Endothelial cell of umbilical vein (primary cell): ENCODE measurements around the gene FIBCD1. TPM values are rescaled to one million over a fixed set of nuclear protein-coding genes. Genes with fewer than 3 reads are reported as not detected.

Source experiments
- BruUV-seq: library from RNA; stranded (reverse); fragments of 400-500 nt; replicated peaks from 2 replicates; lab custom pipeline; 2021; lab: Mats Ljungman, UMichigan
- CTCF ChIA-PET: fragments of 300-600, 350-600 bp; sonication (Branson Sonifier 250); formaldehyde crosslinking; loops from one replicate; lab custom pipeline; 2021; ENCODE audit warnings: antibody characterized with exemption, inconsistent platforms; lab: Charles Lee
- POLR2A ChIA-PET: fragments of 300-600, 350-600 bp; sonication (Branson Sonifier 250); formaldehyde crosslinking; loops from one replicate; lab custom pipeline; 2021; ENCODE audit warnings: antibody characterized with exemption, inconsistent platforms; lab: Charles Lee
- DNase-seq: peaks from one replicate; pipeline ENCODE4 v3.0.0-alpha.2; 2011; ENCODE audit warnings: low read depth, low spot score
- FAIRE-seq: peaks from 2 replicates; lab custom pipeline; 2011; peaks lifted over from hg19 to GRCh38; lab: Jason Lieb, UNC
- H2AFZ ChIP-seq: 2 replicates; pipeline ENCODE4 v1.6.0; 2012; ENCODE audit warnings: low read depth, low read length, control low read depth, inconsistent platforms
- H3K27ac ChIP-seq: 2 replicates; pipeline ENCODE4 v1.5.1; 2011; ENCODE audit warnings: low read depth, mild to moderate bottlenecking, control low read depth, low read length, moderate library complexity; ENCODE audit not compliant: insufficient read depth
- H3K27me3 ChIP-seq, 2 experiments: 2 replicates each; pipeline versions ENCODE4 v1.6.0 to v1.6.1; 2011; ENCODE audit warnings: low read length in 2 of 2, mixed read lengths in 1 of 2; ENCODE audit not compliant: control insufficient read depth in 2 of 2, insufficient read depth in 2 of 2
- H3K36me3 ChIP-seq, 2 experiments: 2 replicates in 1 of 2; 3 replicates in 1 of 2; pipeline ENCODE4 v1.5.1; 2011; ENCODE audit warnings: low read length in 2 of 2, mild to moderate bottlenecking in 1 of 2, moderate library complexity in 1 of 2; ENCODE audit not compliant: control insufficient read depth in 2 of 2, insufficient read depth in 2 of 2; ENCODE audit errors: extremely low read depth in 1 of 2
- H3K4me1 ChIP-seq: 3 replicates; pipeline ENCODE4 v1.5.1; 2011; ENCODE audit warnings: mild to moderate bottlenecking, low read length; ENCODE audit not compliant: control insufficient read depth, insufficient read depth; ENCODE audit errors: extremely low read depth
- H3K4me2 ChIP-seq: 2 replicates; pipeline ENCODE4 v1.6.1; 2011; ENCODE audit warnings: low read length, control low read depth, mixed read lengths; ENCODE audit not compliant: insufficient read depth
- H3K4me3 ChIP-seq, 3 experiments: fragments of 200-600 bp in 1 of 3; sonication (generic), shearing (Covaris generic) in 1 of 3; replicated peaks in 1 of 3; 2 replicates each; pipeline ENCODE4 v1.5.1; 2011 to 2016; ENCODE audit warnings: control low read depth in 3 of 3, low read length in 3 of 3, mild to moderate bottlenecking in 2 of 3, inconsistent platforms in 1 of 3, low read depth in 1 of 3, moderate library complexity in 1 of 3; ENCODE audit not compliant: insufficient read depth in 1 of 3
- H3K79me2 ChIP-seq: 2 replicates; pipeline ENCODE4 v1.6.0; 2012; ENCODE audit warnings: low read length, inconsistent platforms; ENCODE audit not compliant: control insufficient read depth, insufficient read depth
- H3K9ac ChIP-seq: replicated peaks from 2 replicates; pipeline ENCODE3; 2011; ENCODE audit warnings: low read length, control low read depth; ENCODE audit not compliant: insufficient read depth; ENCODE audit errors: extremely low read depth
- H3K9me1 ChIP-seq: replicated peaks from 3 replicates; pipeline ENCODE4 v1.6.0; 2011; ENCODE audit warnings: mild to moderate bottlenecking, low read length; ENCODE audit not compliant: control insufficient read depth, insufficient read depth; ENCODE audit errors: extremely low read depth
- H3K9me3 ChIP-seq: replicated peaks from 2 replicates; pipeline ENCODE4 v1.5.1; 2012; ENCODE audit warnings: low read length, inconsistent platforms; ENCODE audit not compliant: control insufficient read depth, insufficient read depth
- H4K20me1 ChIP-seq: replicated peaks from 2 replicates; pipeline ENCODE3; 2011; ENCODE audit warnings: mild to moderate bottlenecking, low read length; ENCODE audit not compliant: control insufficient read depth, insufficient read depth; ENCODE audit errors: extremely low read depth
- CTCF ChIP-seq, 2 donors: IDR thresholded peaks; 1 replicate in 1 of 2; 2 replicates in 1 of 2; pipeline ENCODE4 v1.5.1; 2011; ENCODE audit warnings: low read length in 2 of 2, mild to moderate bottlenecking in 2 of 2, moderate library complexity in 2 of 2, control low read depth in 1 of 2, inconsistent platforms in 1 of 2, low read depth in 1 of 2; ENCODE audit not compliant: insufficient read depth in 1 of 2; ENCODE audit errors: extremely low read depth in 1 of 2
- EZH2 ChIP-seq: IDR thresholded peaks from 2 replicates; pipeline ENCODE4 v1.6.1; 2012; ENCODE audit warnings: borderline replicate concordance, low read depth, mild to moderate bottlenecking, moderate library complexity, low read length, inconsistent platforms; ENCODE audit not compliant: severe bottlenecking
- FOS ChIP-seq: IDR thresholded peaks from 2 replicates; pipeline ENCODE4 v1.6.1; 2011; ENCODE audit warnings: mild to moderate bottlenecking, low read length, moderate library complexity, borderline replicate concordance; ENCODE audit not compliant: insufficient read depth
- GATA2 ChIP-seq: IDR thresholded peaks from 2 replicates; pipeline ENCODE4 v1.7.0; 2011; ENCODE audit warnings: low read depth, mild to moderate bottlenecking, moderate library complexity, mixed read lengths, low read length; ENCODE audit not compliant: insufficient read length, insufficient read depth
- JUN ChIP-seq: IDR thresholded peaks from 2 replicates; pipeline ENCODE4 v1.6.1; 2011; ENCODE audit warnings: borderline replicate concordance, low read depth; ENCODE audit not compliant: insufficient read length, insufficient read depth
- MYC ChIP-seq: IDR thresholded peaks from one replicate; pipeline ENCODE4 v1.6.1; 2011; ENCODE audit warnings: mild to moderate bottlenecking, low read depth, low read length
- POLR2A ChIP-seq: IDR thresholded peaks from 2 replicates; pipeline ENCODE4 v1.6.1; 2012; ENCODE audit warnings: low read depth, mild to moderate bottlenecking, control low read depth, low read length
- POLR2AphosphoS5 ChIP-seq: IDR thresholded peaks from 2 replicates; pipeline ENCODE4 v1.6.1; 2012; ENCODE audit warnings: low read depth, mild to moderate bottlenecking, control low read depth, low read length, moderate library complexity; ENCODE audit not compliant: insufficient read depth
- dilution Hi-C: fragments of 300-500 bp; cut with MboI; formaldehyde crosslinking; loops from one replicate; pipeline ENCODE4 v1.15.0; 2019; ENCODE audit warnings: low sequenced_read_pairs; ENCODE audit not compliant: extremely low pct_ligation_motif_present
- intact Hi-C: fragments of 100-400 bp; cut with micrococcal nuclease; formaldehyde crosslinking; loops from one replicate; pipeline ENCODE4 v1.10.0; 2022
- polyA plus RNA-seq, 4 experiments: library from polyadenylated mRNA; depleted of rRNA in 3 of 4; stranded (reverse) in 3 of 4; unstranded in 1 of 4; fragments of >200 nt; gene quantifications; 2 replicates each; pipeline versions ENCODE4 v1.2.1 to v1.2.3, GENCODE V29; 2011 to 2012; ENCODE audit warnings: missing spikeins in 1 of 4
- total RNA-seq: library from RNA; stranded (reverse); gene quantifications from 2 replicates; pipeline ENCODE4 v1.2.3, GENCODE V29; 2021
- TF ChIP-seq, protein P1 (sequence below): IDR thresholded peaks from 2 replicates; pipeline ENCODE4 v1.6.1; 2011; ENCODE audit not compliant: insufficient read depth, insufficient read length

FIBCD1 gene
- total and polyA plus RNA-seq, 2 donors (not counting 3 experiments of a cell fraction or from before 2014, with no cell fraction given): 0.14 TPM; not detected in 1

GRCh38 chr9:130983359-130983670, 44.3 kb upstream of the FIBCD1 start:
- BruUV-seq: no TSS peak

More at GRCh38 chr9:130983359-130983670, 44.3 kb upstream of the FIBCD1 start:
- H3K36me3 ChIP-seq: no peaks in the 10 kb centered on the region
- no peaks in the 10 kb centered on the region for H3K4me1 ChIP-seq
- no peaks in the 10 kb centered on the region for H4K20me1 ChIP-seq
- POLR2A ChIA-PET: interaction anchor here (0.7 kb wide), 1 partner anchor 10 kb away, joined by 3 read pairs; no protein-coding TSS in a partner anchor
- DNase-seq (no peak), FAIRE-seq (no peak)
- no peaks in the 10 kb centered on the region for H3K79me2 ChIP-seq
- no peaks in the 10 kb centered on the region for H3K9me3 ChIP-seq
- H3K27me3 ChIP-seq: peaks cover 4 to 7% of the 10 kb centered on the region in 2 experiments
- H3K4me2 ChIP-seq: no peak overlapping the region
- dilution Hi-C loops (no loop called here), intact Hi-C loops (no loop called here)
- H3K27ac ChIP-seq: no peak overlapping the region
- H3K4me3 ChIP-seq: no peak overlapping the region
- no peaks in the 10 kb centered on the region for H3K9me1 ChIP-seq
- no peak overlapping the region for H2AFZ ChIP-seq
- CTCF ChIA-PET: interaction anchor here (1.1 to 1.2 kb wide), 2 partner anchors 9 to 15 kb away, joined by 3 read pairs; no protein-coding TSS in a partner anchor
- TF ChIP-seq EZH2 (no peak), POLR2AphosphoS5 (no peak), FOS (no peak), MYC (no peak), GATA2 (no peak), POLR2A (no peak), JUN (no peak), CTCF (IDR thresholded peaks at IDR 0.05; ENCODE audit: extremely low read depth in 1 of 2, insufficient read depth in 1 of 2, low read depth in 1 of 2, low read length in 2 of 2) (no peak)
- TF ChIP-seq, protein P1, sequence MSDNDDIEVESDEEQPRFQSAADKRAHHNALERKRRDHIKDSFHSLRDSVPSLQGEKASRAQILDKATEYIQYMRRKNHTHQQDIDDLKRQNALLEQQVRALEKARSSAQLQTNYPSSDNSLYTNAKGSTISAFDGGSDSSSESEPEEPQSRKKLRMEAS: no peak
- H3K9ac ChIP-seq: no peak overlapping the region
